A549 (cell line): ENCODE results near the gene OR1E1. TPM values are rescaled to one million over a fixed set of nuclear protein-coding genes. Genes with fewer than 3 reads are reported as not detected.
"Not testable (repeated sequence)": the region's sequence is repeated elsewhere in the genome, so short reads cannot be mapped to it uniquely, and the experiment has no call there.

Source experiments
- ATAC-seq, 2 experiments: fragments of 200-7000 bp in 1 of 2; fragments of >200 bp in 1 of 2; cut with Nextera tagmentation in 1 of 2; cut with Tn5 transposase in 1 of 2; 3 replicates each; pipeline versions ENCODE4 v1.8.0 to v1.9.1; 2018 to 2020; ENCODE audit warnings: mild to moderate bottlenecking in 1 of 2, moderate library complexity in 1 of 2
- CTCF ChIA-PET: fragments of 300-600 bp; sonication (Branson Sonifier 250); formaldehyde crosslinking; extraction: SDS; loops from one replicate; lab custom pipeline; 2021; ENCODE audit warnings: antibody characterized with exemption, inconsistent platforms; lab: Yijun Ruan, JAX
- POLR2A ChIA-PET: fragments of 350-600 bp; formaldehyde crosslinking; extraction: SDS; loops from one replicate; lab custom pipeline; 2021; ENCODE audit warnings: antibody characterized with exemption, inconsistent platforms; lab: Yijun Ruan, JAX
- DNase-seq, 2 experiments: peaks; one replicate each; pipeline versions ENCODE4 v3.0.0 to v3.0.0-alpha.2; 2011 to 2016; ENCODE audit warnings: low read depth in 1 of 2, low spot score in 1 of 2
- FAIRE-seq: peaks from 2 replicates; lab custom pipeline; 2011; peaks lifted over from hg19 to GRCh38; lab: Jason Lieb, UNC
- H3K27ac ChIP-seq, 2 experiments: fragments of >200 bp; sonication (Bioruptor Twin); formaldehyde crosslinking; 3 replicates each; pipeline ENCODE4 v1.5.1; 2016 to 2017
- H3K4me1 ChIP-seq: fragments of >200 bp; sonication (Bioruptor Twin); formaldehyde crosslinking; 3 replicates; pipeline ENCODE4 v1.6.1; 2016
- H3K4me2 ChIP-seq: fragments of >200 bp; sonication (Bioruptor Twin); formaldehyde crosslinking; 3 replicates; pipeline ENCODE4 v1.6.1; 2016
- H3K4me3 ChIP-seq: fragments of >200 bp; sonication (Bioruptor Twin); formaldehyde crosslinking; 3 replicates; pipeline ENCODE4 v1.5.1; 2016
- H3K9me3 ChIP-seq: fragments of >200 bp; sonication (Bioruptor Twin); formaldehyde crosslinking; 3 replicates; pipeline ENCODE4 v1.6.1; 2016
- ATOH8 ChIP-seq: fragments of 250-450 bp; sonication (Bioruptor Pico); IDR thresholded peaks from 2 replicates; pipeline ENCODE4 v1.5.0; 2020; ENCODE audit warnings: low read depth, mild to moderate bottlenecking, moderate library complexity
- BCL3 ChIP-seq: fragments of >200 bp; sonication (Bioruptor Twin); formaldehyde crosslinking; IDR thresholded peaks from 3 replicates; pipeline ENCODE4 v1.6.1; 2016
- CBX2 ChIP-seq: fragments of 200-600 bp; sonication (generic); IDR thresholded peaks from 2 replicates; pipeline ENCODE4 v1.6.1; 2016; ENCODE audit warnings: low read depth, mild to moderate bottlenecking, borderline replicate concordance
- EHMT2 ChIP-seq: fragments of 200-600 bp; sonication (generic); IDR thresholded peaks from 2 replicates; pipeline ENCODE4 v1.6.1; 2016; ENCODE audit warnings: antibody characterized with exemption, low read depth, mild to moderate bottlenecking, moderate library complexity
- ESRRA ChIP-seq: fragments of 150-350 bp; IDR thresholded peaks from 2 replicates; pipeline ENCODE4 v1.6.1; 2014; ENCODE audit warnings: mild to moderate bottlenecking, low read length, borderline replicate concordance
- FOSL2 ChIP-seq, 2 experiments: fragments of 450-650 bp in 1 of 2; fragments of >200 bp in 1 of 2; sonication (Bioruptor Twin) in 1 of 2; formaldehyde crosslinking; IDR thresholded peaks; 2 replicates each; pipeline versions ENCODE4 v1.5.0 to v1.6.1; 2016 to 2020; ENCODE audit warnings: mild to moderate bottlenecking in 1 of 2, moderate library complexity in 1 of 2
- JUNB ChIP-seq: fragments of >200 bp; sonication (Bioruptor Twin); formaldehyde crosslinking; IDR thresholded peaks from 2 replicates; pipeline ENCODE4 v1.6.1; 2016
- KDM1A ChIP-seq: fragments of 200-600 bp; sonication (generic); IDR thresholded peaks from 2 replicates; pipeline ENCODE4 v1.6.1; 2016; ENCODE audit warnings: low read depth, mild to moderate bottlenecking
- MAZ ChIP-seq: fragments of 150-350 bp; IDR thresholded peaks from 2 replicates; pipeline ENCODE4 v1.6.1; 2014; ENCODE audit warnings: antibody characterized with exemption, low read depth, low read length, borderline replicate concordance
- NR3C1 ChIP-seq: fragments of >200 bp; sonication (Bioruptor Twin); formaldehyde crosslinking; IDR thresholded peaks from 3 replicates; pipeline ENCODE4 v1.6.1; 2017
- POLR2A ChIP-seq: IDR thresholded peaks from 2 replicates; pipeline ENCODE4 v1.6.1; 2012; ENCODE audit warnings: mild to moderate bottlenecking, low read length
- RAD21 ChIP-seq, 2 experiments: fragments of >200 bp in 1 of 2; sonication (Bioruptor Twin) in 1 of 2; formaldehyde crosslinking in 1 of 2; IDR thresholded peaks in 1 of 2; conservative IDR thresholded peaks in 1 of 2; 2 replicates in 1 of 2; 3 replicates in 1 of 2; pipeline ENCODE4 v1.6.1; 2012 to 2018; ENCODE audit warnings: inconsistent platforms in 1 of 2
- RCOR1 ChIP-seq: fragments of 150-350 bp; IDR thresholded peaks from 2 replicates; pipeline ENCODE4 v1.6.1; 2014; ENCODE audit warnings: antibody characterized with exemption, low read length, low read depth
- REST ChIP-seq: fragments of 200-600 bp; sonication (generic); IDR thresholded peaks from 2 replicates; pipeline ENCODE4 v1.6.1; 2016; ENCODE audit warnings: antibody characterized with exemption, mild to moderate bottlenecking, moderate library complexity
- RFX5 ChIP-seq: fragments of 450-650 bp; IDR thresholded peaks from 2 replicates; pipeline ENCODE4 v1.7.1; 2014; ENCODE audit warnings: antibody characterized with exemption, mild to moderate bottlenecking, moderate library complexity
- TFCP2L1 ChIP-seq: fragments of 250-450 bp; sonication (Bioruptor Pico); IDR thresholded peaks from 2 replicates; pipeline ENCODE4 v1.5.0; 2021; ENCODE audit warnings: mild to moderate bottlenecking
- TP53 ChIP-seq: fragments of 250-450 bp; sonication (Bioruptor Pico); IDR thresholded peaks from 2 replicates; pipeline ENCODE4 v1.5.0; 2021; ENCODE audit warnings: mild to moderate bottlenecking, moderate library complexity
- ZFP36 ChIP-seq: fragments of 450-650 bp; IDR thresholded peaks from 2 replicates; pipeline ENCODE4 v1.6.1; 2014; ENCODE audit warnings: borderline replicate concordance; ENCODE audit not compliant: partially characterized antibody
- WGBS: methylation state at CpG from one replicate; pipeline ENCODE4 v1.1.6; 2017; ENCODE audit errors: missing lambda C conversion rate; 5-methylcytosine and 5-hydroxymethylcytosine counted together
- polyA plus RNA-seq, 4 experiments: library from polyadenylated mRNA; depleted of rRNA in 3 of 4; stranded (reverse); fragments of >200 nt; fragmentation: RNase III in 1 of 4; extraction: RNeasy Plus Mini Kit Qiagen cat#74134 plus additional on column Dnase treatment in 1 of 4; gene quantifications; 2 replicates in 3 of 4; 3 replicates in 1 of 4; pipeline ENCODE4 v1.2.3, GENCODE V29; 2011 to 2017
- small RNA-seq, 6 experiments: library from RNA; depleted of rRNA; stranded (forward); fragments of <200 nt; gene quantifications; one replicate each; pipeline ENCODE3, GENCODE V24; 2012
- TF ChIP-seq, protein P1 (sequence below): IDR thresholded peaks from 2 replicates; pipeline ENCODE4 v1.6.1; 2012; ENCODE audit warnings: low read depth, borderline replicate concordance

OR1E1 gene
- polyA plus RNA-seq, 2 of the 4 experiments (the other 2 are of a cell fraction) = not detected

DNA sequence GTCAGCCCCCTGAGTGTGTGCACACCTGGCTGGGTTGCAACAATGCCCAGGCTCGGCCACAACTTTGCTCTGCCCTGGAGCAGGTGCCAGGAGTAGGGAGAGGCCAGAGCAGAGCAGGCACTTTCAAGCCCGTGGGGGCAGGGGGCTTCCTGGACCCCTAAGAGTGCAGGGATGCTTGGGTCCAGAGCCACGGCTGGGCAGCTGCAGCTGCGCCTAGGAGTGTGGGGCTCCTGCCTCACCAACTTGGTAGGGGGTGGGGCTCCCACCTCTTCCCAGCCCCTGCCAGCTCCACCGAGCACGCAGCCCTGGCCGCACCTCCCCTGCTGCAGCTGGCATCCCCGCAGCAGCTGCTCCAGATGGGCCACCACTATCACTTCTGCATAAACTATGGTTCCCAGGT is 19.9 kb downstream of the OR1E1 start:
- 0 out of 3 replicates have a peak, but pooled peaks cover 2% of the 10 kb centered on the region for H3K9me3 ChIP-seq
- no peaks in the 10 kb centered on the region for H3K4me1 ChIP-seq
- ATAC-seq (no peak), DNase-seq (no peak), FAIRE-seq (no peak)
- TF ChIP-seq POLR2A = no peak
- TF ChIP-seq FOSL2 (IDR thresholded peaks at IDR 0.05) = no peak
- TF ChIP-seq FOSL2 (CRISPR knock-in tag; IDR thresholded peaks at IDR 0.05) = no peak
- TF ChIP-seq EHMT2 = no peak
- TF ChIP-seq RAD21 (conservative IDR thresholded peaks at IDR 0.05 in 1 of 2, IDR thresholded peaks at IDR 0.05 in 1 of 2) = no peak
- TF ChIP-seq REST = no peak
- TF ChIP-seq TFCP2L1 = no peak
- no peak for TF ChIP-seq MAZ
- TF ChIP-seq RFX5 = no peak
- TF ChIP-seq ATOH8 (CRISPR knock-in tag) = no peak
- TF ChIP-seq ESRRA = no peak
- no peak for TF ChIP-seq NR3C1
- TF ChIP-seq KDM1A = no peak
- no peak for TF ChIP-seq BCL3
- no peak for TF ChIP-seq TP53
- no peak for TF ChIP-seq CBX2
- no peak for TF ChIP-seq RCOR1
- no peak for TF ChIP-seq JUNB
- no peak for TF ChIP-seq ZFP36
- TF ChIP-seq, protein P1, sequence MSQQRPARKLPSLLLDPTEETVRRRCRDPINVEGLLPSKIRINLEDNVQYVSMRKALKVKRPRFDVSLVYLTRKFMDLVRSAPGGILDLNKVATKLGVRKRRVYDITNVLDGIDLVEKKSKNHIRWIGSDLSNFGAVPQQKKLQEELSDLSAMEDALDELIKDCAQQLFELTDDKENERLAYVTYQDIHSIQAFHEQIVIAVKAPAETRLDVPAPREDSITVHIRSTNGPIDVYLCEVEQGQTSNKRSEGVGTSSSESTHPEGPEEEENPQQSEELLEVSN = no peak
- no peak overlapping the region for H3K4me2 ChIP-seq
- CTCF ChIA-PET = no interaction called here
- H3K4me3 ChIP-seq = no peak overlapping the region
- WGBS = 2% methylated on average over 8 of the region's 8 CpGs
- H3K27ac ChIP-seq = no peak overlapping the region
- POLR2A ChIA-PET = no interaction called here

DNA sequence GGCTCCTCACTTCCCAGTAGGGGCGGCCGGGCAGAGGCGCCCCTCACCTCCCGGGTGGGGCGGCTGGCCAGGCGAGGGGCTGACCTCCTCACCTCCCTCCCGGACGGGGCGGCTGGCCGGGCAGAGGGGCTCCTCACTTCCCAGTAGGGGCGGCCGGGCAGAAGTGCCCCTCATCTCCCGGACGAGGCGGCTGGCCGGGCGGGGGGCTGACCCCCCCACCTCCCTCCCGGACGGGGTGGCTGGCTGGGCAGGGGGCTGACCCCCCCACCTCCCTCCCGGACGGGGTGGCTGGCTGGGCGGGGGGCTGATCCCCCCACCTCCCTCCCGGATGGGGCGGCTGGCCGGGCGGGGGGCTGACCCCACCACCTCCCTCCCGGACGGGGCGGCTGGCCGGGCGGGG is 27.0 kb downstream of the OR1E1 start:
- no CpG with 5 or more reads among the region's 31 CpGs for whole genome bisulfite sequencing

More for the DNA sequence above, 27.0 kb downstream of the OR1E1 start:
- DNase-seq, POLR2A ChIA-PET, H3K4me2 ChIP-seq, CTCF ChIA-PET, ATAC-seq, FAIRE-seq, H3K27ac ChIP-seq, H3K4me3 ChIP-seq, H3K4me1 ChIP-seq, H3K9me3 ChIP-seq: not testable (repeated sequence)

Small RNAs within 50 kb of the gene (small RNA-seq; reads per million reads assigned to genes)
- gene OR1AC1P = 0 reads per million in 6 experiments

Other genes with a start within 250 kb of the OR1E1 start
- not detected in 2 replicates for gene OR1A2, start 200.9 kb downstream of the OR1E1 start, polyA plus RNA-seq (2011; rRNA removed)
- gene OR1A2, start 200.9 kb downstream of the OR1E1 start, polyA plus RNA-seq (2017; fragmentation: RNase III; extraction: RNeasy Plus Mini Kit Qiagen cat#74134 plus additional on column Dnase treatment) = not detected in 3 replicates
- gene OR1A1, start 190.7 kb downstream of the OR1E1 start, polyA plus RNA-seq (2011; rRNA removed) = not detected in 2 replicates
- gene OR1A1, start 190.7 kb downstream of the OR1E1 start, polyA plus RNA-seq (2017; fragmentation: RNase III; extraction: RNeasy Plus Mini Kit Qiagen cat#74134 plus additional on column Dnase treatment) = not detected in 3 replicates
- not detected in 2 replicates for gene OR3A1, start 100.0 kb downstream of the OR1E1 start, polyA plus RNA-seq (2011; rRNA removed)
- gene OR3A1, start 100.0 kb downstream of the OR1E1 start, polyA plus RNA-seq (2017; fragmentation: RNase III; extraction: RNeasy Plus Mini Kit Qiagen cat#74134 plus additional on column Dnase treatment) = not detected in 3 replicates
- not detected in 2 replicates for gene OR3A2, start 12.1 kb downstream of the OR1E1 start, polyA plus RNA-seq (2011; rRNA removed)
- gene OR3A2, start 12.1 kb downstream of the OR1E1 start, polyA plus RNA-seq (2017; fragmentation: RNase III; extraction: RNeasy Plus Mini Kit Qiagen cat#74134 plus additional on column Dnase treatment) = not detected in 3 replicates
- gene OR3A3, start 13.0 kb upstream of the OR1E1 start, polyA plus RNA-seq (2011; rRNA removed) = not detected in 2 replicates
- not detected in 3 replicates for gene OR3A3, start 13.0 kb upstream of the OR1E1 start, polyA plus RNA-seq (2017; fragmentation: RNase III; extraction: RNeasy Plus Mini Kit Qiagen cat#74134 plus additional on column Dnase treatment)
- gene OR1E2, start 35.4 kb upstream of the OR1E1 start, polyA plus RNA-seq (2011; rRNA removed) = not detected in 2 replicates
- gene OR1E2, start 35.4 kb upstream of the OR1E1 start, polyA plus RNA-seq (2017; fragmentation: RNase III; extraction: RNeasy Plus Mini Kit Qiagen cat#74134 plus additional on column Dnase treatment) = not detected in 3 replicates
- gene SPATA22, start 73.4 kb upstream of the OR1E1 start, polyA plus RNA-seq (2011; rRNA removed) = not detected in 2 replicates
- not detected in 3 replicates for gene SPATA22, start 73.4 kb upstream of the OR1E1 start, polyA plus RNA-seq (2017; fragmentation: RNase III; extraction: RNeasy Plus Mini Kit Qiagen cat#74134 plus additional on column Dnase treatment)
- gene ASPA, start 77.6 kb upstream of the OR1E1 start, polyA plus RNA-seq (2011; rRNA removed) = not detected in 2 replicates
- gene ASPA, start 77.6 kb upstream of the OR1E1 start, polyA plus RNA-seq (2017; fragmentation: RNase III; extraction: RNeasy Plus Mini Kit Qiagen cat#74134 plus additional on column Dnase treatment) = not detected in 3 replicates
- 1.2 TPM in 2 replicates for gene TRPV3, start 159.4 kb upstream of the OR1E1 start, polyA plus RNA-seq (2011; rRNA removed)
- gene TRPV3, start 159.4 kb upstream of the OR1E1 start, polyA plus RNA-seq (2017; fragmentation: RNase III; extraction: RNeasy Plus Mini Kit Qiagen cat#74134 plus additional on column Dnase treatment) = 0.44 to 0.54 TPM (median 0.46 TPM) in 3 replicates
- gene TRPV1, start 211.0 kb upstream of the OR1E1 start, polyA plus RNA-seq (2011; rRNA removed) = 3.0 and 4.3 TPM in 2 replicates
- gene TRPV1, start 211.0 kb upstream of the OR1E1 start, polyA plus RNA-seq (2017; fragmentation: RNase III; extraction: RNeasy Plus Mini Kit Qiagen cat#74134 plus additional on column Dnase treatment) = 5.0 to 5.3 TPM (median 5.1 TPM) in 3 replicates
- gene SHPK, start 237.8 kb upstream of the OR1E1 start, polyA plus RNA-seq (2011; rRNA removed) = 10.7 and 13.4 TPM in 2 replicates
- 9.5 to 11.2 TPM (median 10.9 TPM) in 3 replicates for gene SHPK, start 237.8 kb upstream of the OR1E1 start, polyA plus RNA-seq (2017; fragmentation: RNase III; extraction: RNeasy Plus Mini Kit Qiagen cat#74134 plus additional on column Dnase treatment)
- gene CTNS, start 238.3 kb upstream of the OR1E1 start, polyA plus RNA-seq (2011; rRNA removed) = 6.5 and 7.4 TPM in 2 replicates
- 15.5 to 20.3 TPM (median 16.3 TPM) in 3 replicates for gene CTNS, start 238.3 kb upstream of the OR1E1 start, polyA plus RNA-seq (2017; fragmentation: RNase III; extraction: RNeasy Plus Mini Kit Qiagen cat#74134 plus additional on column Dnase treatment)